Glomerular endothelial cell (primary cell): ENCODE data around the gene TMPRSS15. TPM values are rescaled to one million over a fixed set of nuclear protein-coding genes. Genes with fewer than 3 reads are reported as not detected.

Experiments
- DNase-seq: peaks from one replicate; pipeline ENCODE4 v3.0.0-alpha.2; 2011; ENCODE audit warnings: low read depth, low spot score; ENCODE audit errors: extremely low read depth
- total RNA-seq: library from RNA; depleted of rRNA; stranded (reverse); fragments of >200 nt; gene quantifications from 2 replicates; pipeline ENCODE4 v1.2.3, GENCODE V29; 2015

TMPRSS15 gene
- total RNA-seq, 1 donor from 2014 or later = not detected

DNA sequence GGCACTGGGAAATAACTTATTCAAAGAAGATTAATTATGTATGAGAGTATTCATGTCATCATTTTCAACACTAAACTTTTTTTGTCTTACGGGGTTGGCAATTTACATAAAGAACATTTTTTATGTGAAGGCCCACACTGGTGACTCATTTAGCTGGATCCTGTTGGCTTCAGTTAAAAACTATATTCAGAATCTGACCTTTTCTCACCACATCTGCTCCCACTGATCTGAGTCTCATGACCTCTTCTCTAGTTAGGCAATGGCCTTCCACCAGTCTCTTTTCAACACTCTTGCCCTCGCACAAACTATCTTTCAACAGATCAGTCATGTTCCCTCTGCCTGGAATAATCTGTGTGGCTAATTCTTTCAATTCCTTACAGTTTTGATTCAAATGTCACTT is 53.4 kb downstream of the TMPRSS15 start:
- no peak for DNase-seq

GRCh38 chr21:18349468-18349867 is 54.1 kb downstream of the TMPRSS15 start:
- no peak for DNase-seq

DNA sequence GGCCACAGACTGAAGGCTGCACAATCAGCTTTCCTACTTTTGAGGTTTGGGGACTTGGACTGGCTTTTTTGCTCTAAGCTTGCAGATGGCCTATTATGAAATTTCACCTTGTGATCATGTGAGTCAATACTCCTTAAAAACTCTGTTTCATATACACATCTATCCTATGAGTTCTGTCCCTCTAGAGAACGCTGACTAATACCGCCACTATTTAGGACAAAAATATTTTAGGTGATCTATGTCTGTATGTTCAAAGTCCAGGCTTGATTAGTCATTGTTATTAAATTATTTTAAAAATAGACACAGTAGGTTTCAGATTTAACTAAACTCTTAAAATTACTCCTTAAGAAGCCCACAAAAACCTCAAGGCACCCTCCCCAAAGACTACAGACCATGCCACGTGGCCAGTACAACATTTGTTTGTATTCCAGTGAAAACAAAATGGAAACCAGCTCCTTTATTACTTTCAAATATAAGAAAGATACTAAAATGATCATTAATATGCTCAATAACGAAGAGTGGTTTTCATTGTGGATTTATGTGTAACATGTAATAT is 63.1 kb downstream of the TMPRSS15 start:
- no peak for DNase-seq

GRCh38 chr21:18335651-18336236 is 67.8 kb downstream of the TMPRSS15 start:
- no peak for DNase-seq

DNA sequence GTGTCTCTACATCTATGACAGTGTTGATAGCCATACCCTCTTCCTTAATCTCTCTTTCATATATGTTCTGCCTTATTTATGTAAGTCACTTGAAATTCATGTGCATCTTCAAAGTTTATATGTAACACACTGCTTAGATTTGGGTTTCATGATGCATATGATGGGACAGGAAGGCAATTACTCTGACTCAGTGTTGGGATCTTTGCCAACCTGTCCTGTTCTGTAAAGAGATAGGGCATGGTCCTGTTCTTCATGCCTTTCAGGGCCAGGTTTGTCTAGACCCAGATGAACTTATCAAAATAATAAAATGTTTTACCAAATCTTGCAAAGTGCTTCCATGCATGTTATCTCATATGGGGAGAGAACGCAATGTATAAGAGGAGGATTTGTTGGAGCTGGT is 69.5 kb downstream of the TMPRSS15 start:
- no peak for DNase-seq

GRCh38 chr21:18318156-18318555 is 85.4 kb downstream of the TMPRSS15 start:
- no peak for DNase-seq

GRCh38 chr21:18298228-18298627 is 105.4 kb downstream of the TMPRSS15 start:
- DNase-seq = no peak

GRCh38 chr21:18294100-18294499 is 109.5 kb downstream of the TMPRSS15 start:
- DNase-seq = no peak

DNA sequence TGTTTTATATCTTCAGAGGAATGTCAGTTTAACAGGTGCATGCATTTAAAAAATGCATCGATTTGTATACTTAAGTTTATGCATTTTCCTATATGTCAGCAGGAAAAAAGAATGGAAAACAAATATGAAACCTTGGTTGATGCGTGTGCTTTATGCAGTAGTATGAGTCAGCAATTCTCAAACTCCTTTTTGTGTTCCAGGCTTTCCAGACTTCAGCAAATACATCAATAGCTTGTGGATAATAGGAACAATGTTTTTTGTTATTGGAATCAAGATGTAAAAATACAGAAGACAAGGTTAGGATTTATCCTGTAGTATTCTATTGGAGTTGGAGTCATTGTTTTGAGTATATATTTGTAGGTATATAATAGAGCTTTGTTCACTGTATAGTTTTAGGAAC is 113.7 kb downstream of the TMPRSS15 start:
- no peak for DNase-seq

DNA sequence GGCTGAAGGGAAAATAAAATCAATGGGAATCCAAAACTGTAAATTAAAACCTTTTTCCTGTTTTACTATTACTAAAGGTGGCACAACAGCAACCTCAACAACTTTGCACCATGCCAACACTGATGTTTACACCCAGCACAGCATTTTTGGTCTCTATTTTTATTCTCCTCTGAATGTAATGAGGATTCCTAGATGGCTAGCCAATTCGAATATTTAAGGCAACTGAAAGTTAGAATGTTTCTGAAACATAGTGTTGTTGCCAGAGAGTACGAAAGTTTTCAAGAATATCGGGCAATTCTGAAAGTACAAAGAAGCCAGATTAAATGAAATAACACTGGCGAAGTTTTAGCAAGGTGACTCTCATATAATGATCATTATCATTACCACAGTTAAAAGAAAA is 118.2 kb downstream of the TMPRSS15 start:
- no peak for DNase-seq

- no peak for DNase-seq
These were observed 127.8 kb downstream of the TMPRSS15 start for GRCh38 chr21:18275781-18276180.

GRCh38 chr21:18274370-18274769 is 129.2 kb downstream of the TMPRSS15 start:
- DNase-seq = no peak

DNA sequence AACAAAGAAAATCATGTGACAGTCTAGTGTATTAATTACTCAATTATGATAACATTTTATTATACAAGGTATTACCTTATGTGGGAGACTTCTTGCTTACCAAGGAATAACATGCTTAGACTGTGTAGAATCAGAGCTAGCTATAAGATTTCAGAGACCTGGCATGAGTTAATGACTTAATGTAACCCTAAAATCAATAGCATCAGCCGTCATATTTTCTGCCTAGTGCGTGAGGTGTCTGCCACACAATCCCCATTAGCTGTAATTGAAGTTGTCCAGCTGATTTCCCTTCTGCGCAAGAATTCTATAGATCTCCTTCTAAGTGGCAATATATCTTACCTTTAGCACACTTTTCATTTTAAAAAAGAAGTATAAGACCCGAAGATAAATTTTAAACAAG is 130.2 kb downstream of the TMPRSS15 start:
- no peak for DNase-seq

GRCh38 chr21:18269856-18270255 is 133.7 kb downstream of the TMPRSS15 start:
- no peak for DNase-seq

DNA sequence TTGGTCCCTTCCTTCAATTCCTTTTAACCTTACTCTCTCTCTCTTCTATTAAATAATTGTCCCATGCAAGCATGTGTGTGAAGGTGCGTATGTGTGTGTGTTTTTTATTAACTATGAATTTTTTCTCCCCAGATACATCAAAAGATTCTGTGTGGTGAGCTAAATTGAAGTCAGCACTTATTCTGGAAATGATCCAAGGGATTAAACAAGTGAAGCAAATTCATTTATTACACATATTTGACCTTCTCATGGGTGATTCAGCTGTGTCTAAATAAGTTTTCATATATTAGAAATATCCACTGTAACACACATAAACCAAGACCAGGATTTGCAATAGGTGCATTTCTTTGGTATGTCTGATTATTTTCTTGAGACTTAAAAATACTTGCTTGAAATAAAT is 134.7 kb downstream of the TMPRSS15 start:
- DNase-seq = no peak

GRCh38 chr21:18267496-18267895 is 136.1 kb downstream of the TMPRSS15 start:
- DNase-seq = no peak

DNA sequence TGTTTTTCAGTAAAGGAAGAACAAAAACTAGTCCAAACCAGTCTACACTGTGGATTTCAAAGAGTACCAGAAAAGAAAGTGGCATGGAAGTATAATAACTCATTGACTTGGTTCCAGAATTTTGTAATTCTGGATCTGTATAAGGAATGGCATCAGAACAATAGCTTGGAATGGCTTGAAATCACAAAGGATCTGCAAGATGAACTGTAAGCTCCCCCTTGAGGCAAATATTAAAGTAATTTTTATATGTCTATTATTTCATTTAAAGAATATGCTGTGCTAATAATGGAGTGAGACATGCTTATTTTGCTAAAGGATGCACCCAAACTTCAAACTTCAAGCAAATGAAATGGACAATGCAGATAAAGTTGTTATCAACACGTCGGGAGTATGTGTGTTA is 137.6 kb downstream of the TMPRSS15 start:
- DNase-seq = no peak

GRCh38 chr21:18253799-18254198 is 149.8 kb downstream of the TMPRSS15 start:
- no peak for DNase-seq

DNA sequence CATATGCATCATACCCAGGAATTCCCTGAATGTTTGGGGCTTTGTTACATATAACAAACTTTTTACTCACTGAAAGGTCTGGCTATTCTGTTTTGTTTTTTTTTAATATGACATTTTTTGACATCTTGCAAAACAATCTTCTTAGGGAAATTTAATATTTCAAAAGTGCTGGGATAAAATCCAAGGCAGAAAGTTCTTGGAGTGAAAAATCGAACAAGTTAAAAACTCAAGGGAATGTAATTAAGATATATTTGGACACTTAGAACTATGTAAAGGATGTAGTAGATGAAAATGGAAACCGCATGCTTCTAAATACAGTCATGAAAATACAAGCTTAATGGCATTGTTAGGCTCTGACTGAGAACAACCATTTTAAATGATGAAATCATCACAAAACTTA is 150.4 kb downstream of the TMPRSS15 start:
- no peak for DNase-seq

GRCh38 chr21:18252680-18253079 is 150.9 kb downstream of the TMPRSS15 start:
- DNase-seq = no peak

GRCh38 chr21:18252256-18252655 is 151.3 kb downstream of the TMPRSS15 start:
- DNase-seq = no peak

GRCh38 chr21:18251065-18251464 is 152.5 kb downstream of the TMPRSS15 start:
- no peak for DNase-seq

- no peak for DNase-seq
These were observed 153.9 kb downstream of the TMPRSS15 start for GRCh38 chr21:18249672-18250071.
